Calu3 (cell line): ENCODE data around the gene USP30. TPM values are rescaled to one million over a fixed set of nuclear protein-coding genes. Genes with fewer than 3 reads are reported as not detected.

Experiments
- BruUV-seq: library from RNA; stranded (reverse); fragments of 400-500 nt; replicated peaks from 2 replicates; lab custom pipeline; 2021; lab: Mats Ljungman, UMichigan
- CTCF ChIA-PET: fragments of 300-600 bp; sonication (Branson Sonifier 250); formaldehyde crosslinking; loops from one replicate; lab custom pipeline; 2022; ENCODE audit warnings: antibody characterized with exemption; lab: Charles Lee
- DNase-seq: peaks from one replicate; pipeline ENCODE4 v3.0.0; 2022
- H3K27ac Mint-ChIP-seq: one replicate; pipeline ENCODE4 v1.8.0; 2022; ENCODE audit warnings: mixed read lengths; ENCODE audit not compliant: unreplicated experiment
- H3K27me3 Mint-ChIP-seq: one replicate; pipeline ENCODE4 v1.8.0; 2022; ENCODE audit warnings: mixed read lengths; ENCODE audit not compliant: unreplicated experiment
- H3K36me3 Mint-ChIP-seq: one replicate; pipeline ENCODE4 v1.8.0; 2022; ENCODE audit warnings: mild to moderate bottlenecking, moderate library complexity, mixed read lengths; ENCODE audit not compliant: insufficient read depth, unreplicated experiment
- H3K4me1 Mint-ChIP-seq: one replicate; pipeline ENCODE4 v1.8.0; 2022; ENCODE audit warnings: mild to moderate bottlenecking, low read depth, mixed read lengths; ENCODE audit not compliant: unreplicated experiment
- H3K4me3 Mint-ChIP-seq: one replicate; pipeline ENCODE4 v1.8.0; 2022; ENCODE audit warnings: mild to moderate bottlenecking, low read depth, moderate library complexity, mixed read lengths; ENCODE audit not compliant: unreplicated experiment
- H3K9me3 Mint-ChIP-seq: one replicate; pipeline ENCODE4 v1.8.0; 2022; ENCODE audit warnings: low read depth, mixed read lengths; ENCODE audit not compliant: unreplicated experiment
- CTCF ChIP-seq: fragments of 200-600 bp; IDR thresholded peaks from one replicate; pipeline ENCODE4 v1.8.0; 2022; ENCODE audit warnings: antibody characterized with exemption; ENCODE audit not compliant: unreplicated experiment
- intact Hi-C: fragments of 100-400 bp; cut with micrococcal nuclease; formaldehyde crosslinking; loops from one replicate; pipeline ENCODE4 v1.10.0; 2022; ENCODE audit not compliant: unreplicated experiment
- total RNA-seq: library from RNA; stranded (reverse); gene quantifications from 2 replicates; pipeline ENCODE4 v1.2.3, GENCODE V29; 2022

The USP30 gene
- total RNA-seq, 1 experiment from 2014 or later = 13.0 TPM

DNA sequence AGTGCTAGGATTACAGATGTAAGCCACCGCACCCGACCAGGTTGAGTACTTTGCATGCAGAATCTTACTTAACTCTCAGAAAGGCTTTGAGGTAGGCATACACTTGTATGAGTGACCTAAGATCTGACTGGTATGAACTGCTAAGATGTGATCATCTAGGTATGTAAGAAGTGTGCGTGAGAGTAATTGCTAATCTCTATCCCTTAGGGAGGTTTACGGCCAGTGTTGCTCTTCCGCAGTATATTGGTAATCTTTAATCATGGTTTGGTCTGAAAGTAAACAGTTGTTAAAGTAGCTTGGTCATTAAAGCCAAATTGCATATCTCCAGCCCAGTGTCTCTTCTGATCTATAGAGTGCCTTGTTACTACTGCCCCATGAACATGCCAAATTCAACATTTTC lies 52.8 kb downstream of the USP30 start:
- no TSS peak for BruUV-seq
- Mint-ChIP-seq H3K36me3 (peaks cover 33% of the 10 kb centered on the region), H3K4me1 (peaks cover 2% of the 10 kb centered on the region), H3K4me3 (no peak overlapping the region), H3K27ac (no peak overlapping the region), H3K9me3 (no peaks in the 10 kb centered on the region), H3K27me3 (no peaks in the 10 kb centered on the region)
- DNase-seq = no peak
- no peak for TF ChIP-seq CTCF
- intact Hi-C loops = no loop called here
- CTCF ChIA-PET = interaction anchor here (0.6 kb wide), 1 partner anchor 13 kb away, joined by 4 read pairs; no protein-coding TSS in a partner anchor

DNA sequence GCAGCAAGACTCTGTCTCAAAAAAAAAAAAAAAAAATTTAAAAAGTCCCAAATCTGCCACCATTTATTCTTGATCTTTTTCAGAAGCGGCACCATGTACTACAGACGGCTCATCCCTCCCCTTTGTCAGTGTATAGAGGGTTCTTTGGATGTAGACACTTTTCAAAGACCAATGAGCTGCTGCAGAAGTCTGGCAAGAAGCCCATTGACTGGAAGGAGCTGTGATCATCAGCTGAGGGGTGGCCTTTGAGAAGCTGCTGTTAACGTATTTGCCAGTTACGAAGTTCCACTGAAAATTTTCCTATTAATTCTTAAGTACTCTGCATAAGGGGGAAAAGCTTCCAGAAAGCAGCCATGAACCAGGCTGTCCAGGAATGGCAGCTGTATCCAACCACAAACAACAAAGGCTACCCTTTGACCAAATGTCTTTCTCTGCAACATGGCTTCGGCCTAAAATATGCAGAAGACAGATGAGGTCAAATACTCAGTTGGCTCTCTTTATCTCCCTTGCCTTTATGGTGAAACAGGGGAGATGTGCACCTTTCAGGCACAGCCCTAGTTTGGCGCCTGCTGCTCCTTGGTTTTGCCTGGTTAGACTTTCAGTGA lies 57.5 kb downstream of the USP30 start:
- H3K4me1 Mint-ChIP-seq = peaks cover 9% of the 10 kb centered on the region
- no peak for DNase-seq
- no peak for TF ChIP-seq CTCF
- CTCF ChIA-PET = interaction anchor here (0.6 to 0.7 kb wide), 2 partner anchors 20 to 305 kb away, joined by 4 to 5 read pairs; no protein-coding TSS in a partner anchor
- peaks cover 27% of the 10 kb centered on the region for H3K36me3 Mint-ChIP-seq
- intact Hi-C loops = no loop called here
- no peaks in the 10 kb centered on the region for H3K9me3 Mint-ChIP-seq
- H3K4me3 Mint-ChIP-seq = no peak overlapping the region
- no TSS peak for BruUV-seq
- H3K27ac Mint-ChIP-seq = peak overlapping the region; percentile 13
- no peaks in the 10 kb centered on the region for H3K27me3 Mint-ChIP-seq

DNA sequence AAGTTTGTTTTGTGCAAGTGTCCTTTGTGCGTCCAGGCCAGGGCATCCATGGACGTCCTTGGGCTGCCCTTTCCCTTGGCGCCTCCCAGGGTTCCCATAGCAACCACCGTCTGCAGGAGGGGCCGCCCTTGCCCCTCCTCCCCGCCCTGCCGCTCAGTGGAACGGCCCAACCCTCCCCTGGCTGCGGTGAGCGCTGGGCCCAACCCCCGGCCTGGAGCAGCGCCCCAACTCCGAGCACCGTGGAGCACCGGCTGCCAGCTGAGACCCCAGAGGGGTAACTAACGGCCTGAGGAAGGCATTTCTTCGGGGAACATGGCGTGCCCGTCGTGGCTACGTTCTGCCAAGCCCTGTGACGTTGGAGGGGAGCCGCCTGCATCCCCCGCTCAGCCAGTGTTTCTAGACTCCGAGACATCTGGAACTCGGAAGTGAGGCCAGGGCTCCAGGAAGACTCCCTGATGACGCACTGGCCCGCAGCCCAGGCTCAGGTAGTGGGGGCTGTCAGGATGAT lies 58.7 kb downstream of the USP30 start:
- DNase-seq = peak; percentile 64
- no TSS peak for BruUV-seq
- intact Hi-C loops = no loop called here
- Mint-ChIP-seq H3K4me3 (peak overlapping the region; percentile 69), H3K27me3 (no peaks in the 10 kb centered on the region), H3K4me1 (peaks cover 16% of the 10 kb centered on the region), H3K9me3 (no peaks in the 10 kb centered on the region), H3K36me3 (peaks cover 20% of the 10 kb centered on the region), H3K27ac (peak overlapping the region; percentile 50)
- TF ChIP-seq CTCF = no peak
- CTCF ChIA-PET = interaction anchor here (0.5 to 1.5 kb wide), 2 partner anchors 274 to 929 kb away, joined by 3 to 16 read pairs; no protein-coding TSS in a partner anchor

GRCh38 chr12:109112720-109113465 lies 60.5 kb downstream of the USP30 start:
- DNase-seq = no peak
- H3K27ac Mint-ChIP-seq = no peak overlapping the region
- intact Hi-C loops = loop anchor here (2.0 kb wide), 1 partner anchor 272 kb away; no protein-coding TSS in a partner anchor
- H3K36me3 Mint-ChIP-seq = peaks cover 12% of the 10 kb centered on the region
- no peak overlapping the region for H3K4me3 Mint-ChIP-seq
- no peaks in the 10 kb centered on the region for H3K9me3 Mint-ChIP-seq
- peaks cover 17% of the 10 kb centered on the region for H3K4me1 Mint-ChIP-seq
- CTCF ChIA-PET = interaction anchor here (0.7 to 1.5 kb wide), 2 partner anchors 41 to 272 kb away, joined by 3 to 16 read pairs; no protein-coding TSS in a partner anchor
- no peak for TF ChIP-seq CTCF
- no TSS peak for BruUV-seq
- no peaks in the 10 kb centered on the region for H3K27me3 Mint-ChIP-seq
